Measurements from ENCODE around the gene CES4A. TPM values are rescaled to one million over a fixed set of nuclear protein-coding genes. Genes with fewer than 3 reads are reported as not detected.
A peak's percentile ranks its signal among the peaks of the same experiment; 100 is the strongest.
"Not testable (repeated sequence)": the region's sequence is repeated elsewhere in the genome, so short reads cannot be mapped to it uniquely, and the experiment has no call there.

CES4A gene
- total RNA-seq, 4 donors from 2014 or later = 10.9 to 15.7 (median 12.8) TPM

DNA sequence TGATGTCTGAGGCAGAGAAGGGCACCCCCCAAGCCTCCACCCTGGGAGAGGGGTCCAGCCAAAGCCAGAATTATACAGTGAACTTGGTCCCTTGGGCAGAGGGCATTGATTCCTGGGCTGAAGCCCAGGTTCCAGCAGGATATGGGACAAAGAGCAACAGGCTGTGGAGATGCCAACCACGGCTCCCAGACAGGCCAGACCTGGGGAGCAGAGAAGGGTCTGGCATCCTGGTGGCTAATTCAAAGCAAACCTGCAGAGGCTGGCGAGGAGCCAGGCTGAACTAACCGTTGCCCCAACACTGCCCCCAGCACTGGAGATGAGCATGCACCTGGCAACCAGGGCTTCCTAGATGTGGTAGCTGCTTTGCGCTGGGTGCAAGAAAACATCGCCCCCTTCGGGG is 24.3 kb upstream of the CES4A start:
- intact Hi-C loops (cut with DNase I) = no loop called here

DNA sequence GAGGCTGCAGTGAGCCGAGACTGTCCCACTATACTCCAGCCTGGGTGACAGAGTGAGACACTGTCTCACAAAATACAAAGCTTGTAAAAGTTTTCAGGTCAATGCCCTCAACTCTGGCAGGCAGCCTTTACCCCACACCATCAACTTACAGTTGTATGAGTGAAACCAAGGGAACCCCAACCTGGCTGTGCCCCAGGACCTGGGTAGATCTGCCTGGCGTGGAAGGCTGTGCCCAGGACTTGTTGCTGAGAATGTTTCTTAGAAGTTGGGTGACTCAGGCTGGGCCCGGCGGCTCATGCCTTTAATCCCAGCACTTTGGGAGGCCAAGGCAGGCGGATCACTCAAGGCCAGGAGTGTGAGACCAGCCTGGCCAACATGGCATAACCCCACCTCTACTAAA is 19.5 kb upstream of the CES4A start:
- Histone ChIP-seq H3K4me1 (no peaks in the 10 kb centered on the region), H3K27ac (no peak overlapping the region), H3K9me3 (no peaks in the 10 kb centered on the region), H3K36me3 (no peaks in the 10 kb centered on the region), H3K4me3 (replicated peaks in 1 of 3) (no peak overlapping the region), H3K27me3 (no peaks in the 10 kb centered on the region)
- DNase-seq = peak in 1 of 2 donors; percentile 16
- TF ChIP-seq, protein P1, sequence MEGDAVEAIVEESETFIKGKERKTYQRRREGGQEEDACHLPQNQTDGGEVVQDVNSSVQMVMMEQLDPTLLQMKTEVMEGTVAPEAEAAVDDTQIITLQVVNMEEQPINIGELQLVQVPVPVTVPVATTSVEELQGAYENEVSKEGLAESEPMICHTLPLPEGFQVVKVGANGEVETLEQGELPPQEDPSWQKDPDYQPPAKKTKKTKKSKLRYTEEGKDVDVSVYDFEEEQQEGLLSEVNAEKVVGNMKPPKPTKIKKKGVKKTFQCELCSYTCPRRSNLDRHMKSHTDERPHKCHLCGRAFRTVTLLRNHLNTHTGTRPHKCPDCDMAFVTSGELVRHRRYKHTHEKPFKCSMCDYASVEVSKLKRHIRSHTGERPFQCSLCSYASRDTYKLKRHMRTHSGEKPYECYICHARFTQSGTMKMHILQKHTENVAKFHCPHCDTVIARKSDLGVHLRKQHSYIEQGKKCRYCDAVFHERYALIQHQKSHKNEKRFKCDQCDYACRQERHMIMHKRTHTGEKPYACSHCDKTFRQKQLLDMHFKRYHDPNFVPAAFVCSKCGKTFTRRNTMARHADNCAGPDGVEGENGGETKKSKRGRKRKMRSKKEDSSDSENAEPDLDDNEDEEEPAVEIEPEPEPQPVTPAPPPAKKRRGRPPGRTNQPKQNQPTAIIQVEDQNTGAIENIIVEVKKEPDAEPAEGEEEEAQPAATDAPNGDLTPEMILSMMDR (IDR thresholded peaks at IDR 0.05) = no peak
- no peak for TF ChIP-seq POLR2A (IDR thresholded peaks at IDR 0.05)
- intact Hi-C loops (cut with DNase I) = no loop called here
- 74 to 91% methylated on average over 5 of the region's 5 CpGs for WGBS, 2 donors

More for the DNA sequence above, 24.3 kb upstream of the CES4A start:
- no peak for DNase-seq
- Histone ChIP-seq H3K4me3 (replicated peaks in 1 of 3) (no peak overlapping the region), H3K9me3 (no peaks in the 10 kb centered on the region), H3K36me3 (no peaks in the 10 kb centered on the region), H3K27ac (no peak overlapping the region), H3K27me3 (no peaks in the 10 kb centered on the region), H3K4me1 (no peaks in the 10 kb centered on the region)
- TF ChIP-seq, protein P1 (IDR thresholded peaks at IDR 0.05) = no peak
- TF ChIP-seq POLR2A (IDR thresholded peaks at IDR 0.05) = no peak
- 71% methylated on average over 6 of the region's 6 CpGs; no CpG with 5 or more reads in 1 of the 2 donors for WGBS, 2 donors

GRCh38 chr16:66970775-66971720 is 17.3 kb upstream of the CES4A start:
- WGBS, 2 donors = 80 to 88% methylated on average over 10 of the region's 10 CpGs
- DNase-seq = no peak
- H3K36me3 ChIP-seq = no peaks in the 10 kb centered on the region
- no peaks in the 10 kb centered on the region for H3K4me1 ChIP-seq
- no peaks in the 10 kb centered on the region for H3K27me3 ChIP-seq
- intact Hi-C loops (cut with DNase I) = loop anchor here (10.0 kb wide), 1 partner anchor 214 kb away; the partner anchor contains the start of gene MATCAP1
- H3K9me3 ChIP-seq = no peaks in the 10 kb centered on the region
- no peak overlapping the region for H3K27ac ChIP-seq
- TF ChIP-seq, protein P1 (IDR thresholded peaks at IDR 0.05) = no peak
- no peak for TF ChIP-seq POLR2A (IDR thresholded peaks at IDR 0.05)
- H3K4me3 ChIP-seq (replicated peaks in 1 of 3) = no peak overlapping the region

DNA sequence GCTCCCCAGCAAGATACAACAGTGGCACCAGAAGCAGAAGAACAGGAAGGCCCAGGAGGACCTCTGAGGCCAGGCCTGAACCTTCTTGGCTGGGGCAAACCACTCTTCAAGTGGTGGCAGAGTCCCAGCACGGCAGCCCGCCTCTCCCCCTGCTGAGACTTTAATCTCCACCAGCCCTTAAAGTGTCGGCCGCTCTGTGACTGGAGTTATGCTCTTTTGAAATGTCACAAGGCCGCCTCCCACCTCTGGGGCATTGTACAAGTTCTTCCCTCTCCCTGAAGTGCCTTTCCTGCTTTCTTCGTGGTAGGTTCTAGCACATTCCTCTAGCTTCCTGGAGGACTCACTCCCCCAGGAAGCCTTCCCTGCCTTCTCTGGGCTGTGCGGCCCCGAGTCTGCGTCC is 15.4 kb upstream of the CES4A start:
- H3K27me3 ChIP-seq = no peaks in the 10 kb centered on the region
- DNase-seq = peak; percentile 37 to 41
- WGBS, 2 donors = 81% methylated on average over 9 of the region's 9 CpGs
- H3K4me3 ChIP-seq (replicated peaks in 1 of 3) = no peak overlapping the region
- H3K27ac ChIP-seq = peak overlapping the region in 1 of 3 donors; percentile 24
- no peak for TF ChIP-seq POLR2A (IDR thresholded peaks at IDR 0.05)
- TF ChIP-seq, protein P1 (IDR thresholded peaks at IDR 0.05) = no peak
- intact Hi-C loops (cut with DNase I) = loop anchor here (10.0 kb wide), 1 partner anchor 212 kb away; the partner anchor contains the start of gene MATCAP1
- peaks cover 0 to 14% of the 10 kb centered on the region in 2 donors for H3K4me1 ChIP-seq
- H3K36me3 ChIP-seq = no peaks in the 10 kb centered on the region
- H3K9me3 ChIP-seq = no peaks in the 10 kb centered on the region

GRCh38 chr16:66973716-66974115 is 14.7 kb upstream of the CES4A start:
- H3K4me3 ChIP-seq (replicated peaks in 1 of 3) = no peak overlapping the region
- no peaks in the 10 kb centered on the region for H3K27me3 ChIP-seq
- 91 to 94% methylated on average over 3 to 6 of the region's 6 CpGs for WGBS, 2 donors
- DNase-seq = no peak
- H3K4me1 ChIP-seq = peaks cover 0 to 14% of the 10 kb centered on the region in 2 donors
- TF ChIP-seq, protein P1 (IDR thresholded peaks at IDR 0.05) = no peak
- TF ChIP-seq POLR2A (IDR thresholded peaks at IDR 0.05) = no peak
- intact Hi-C loops (cut with DNase I) = loop anchor here (10.0 kb wide), 1 partner anchor 211 kb away; the partner anchor contains the start of gene MATCAP1
- H3K27ac ChIP-seq = no peak overlapping the region
- H3K36me3 ChIP-seq = no peaks in the 10 kb centered on the region
- no peaks in the 10 kb centered on the region for H3K9me3 ChIP-seq

DNA sequence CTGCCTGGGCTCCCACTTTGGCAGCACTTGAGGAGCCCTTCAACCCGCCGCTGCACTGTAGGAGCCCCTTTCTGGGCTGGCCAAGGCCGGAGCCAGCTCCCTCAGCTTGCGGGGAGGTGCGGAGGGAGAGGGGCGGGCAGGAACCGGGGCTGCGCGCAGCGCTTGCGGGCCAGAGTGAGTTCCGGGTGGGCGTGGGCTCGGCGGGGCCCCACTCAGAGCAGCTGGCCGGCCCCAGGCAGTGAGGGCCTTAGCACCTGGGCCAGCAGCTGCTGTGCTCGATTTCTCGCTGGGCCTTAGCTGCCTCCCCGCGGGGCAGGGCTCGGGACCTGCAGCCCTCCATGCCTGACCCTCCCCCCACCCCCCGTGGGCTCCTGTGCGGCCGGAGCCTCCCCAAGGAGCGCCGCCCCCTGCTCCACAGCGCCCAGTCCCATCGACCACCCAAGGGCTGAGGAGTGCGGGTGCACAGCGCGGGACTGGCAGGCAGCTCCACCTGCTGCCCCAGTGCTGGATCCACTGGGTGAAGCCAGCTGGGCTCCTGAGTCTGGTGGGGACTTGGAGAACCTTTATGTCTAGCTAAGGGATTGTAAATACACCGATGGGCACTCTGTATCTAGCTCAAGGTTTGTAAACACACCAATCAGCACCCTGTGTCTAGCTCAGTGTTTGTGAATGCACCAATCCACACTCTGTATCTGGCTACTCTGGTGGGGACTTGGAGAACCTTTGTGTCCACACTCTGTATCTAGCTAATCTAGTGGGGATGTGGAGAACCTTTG is 14.0 kb upstream of the CES4A start:
- H3K4me3 ChIP-seq (replicated peaks in 1 of 3); H3K9me3 ChIP-seq; DNase-seq; H3K27me3 ChIP-seq; H3K36me3 ChIP-seq; H3K27ac ChIP-seq: not testable (repeated sequence)
- peaks cover 0 to 14% of the 10 kb centered on the region in 2 donors for H3K4me1 ChIP-seq
- intact Hi-C loops (cut with DNase I) = loop anchor here (10.0 kb wide), 1 partner anchor 210 kb away; the partner anchor contains the start of gene MATCAP1
- WGBS, 2 donors = 92 to 96% methylated on average over 9 to 11 of the region's 32 CpGs

DNA sequence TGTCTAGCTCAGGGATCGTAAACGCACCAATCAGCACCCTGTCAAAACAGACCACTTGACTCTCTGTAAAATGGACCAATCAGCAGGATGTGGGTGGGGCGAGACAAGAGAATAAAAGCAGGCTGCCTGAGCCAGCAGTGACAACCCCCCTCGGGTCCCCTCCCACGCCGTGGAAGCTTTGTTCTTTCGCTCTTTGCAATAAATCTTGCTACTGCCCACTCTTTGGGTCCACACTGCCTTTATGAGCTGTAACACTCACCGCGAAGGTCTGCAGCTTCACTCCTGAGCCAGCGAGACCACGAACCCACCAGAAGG is 13.5 kb upstream of the CES4A start:
- H3K27ac ChIP-seq; H3K4me3 ChIP-seq (replicated peaks in 1 of 3); H3K9me3 ChIP-seq; H3K27me3 ChIP-seq; H3K36me3 ChIP-seq; DNase-seq: not testable (repeated sequence)
- peaks cover 0 to 14% of the 10 kb centered on the region in 2 donors for H3K4me1 ChIP-seq
- WGBS, 2 donors = 73 to 77% methylated on average over 11 of the region's 11 CpGs
- intact Hi-C loops (cut with DNase I) = loop anchor here (10.0 kb wide), 1 partner anchor 210 kb away; the partner anchor contains the start of gene MATCAP1

Data from thyroid gland (tissue), 4 donors.